Stimulated activated CD4-positive, alpha-beta T cell treated with anti-CD3 and anti-CD28 coated beads, Interleukin-15, amount 100 ng/mL, for 48 hours (primary cell): Measurements from ENCODE around the gene PSRC1.
"Not testable (repeated sequence)": the region's sequence is repeated elsewhere in the genome, so short reads cannot be mapped to it uniquely, and the experiment has no call there.

ENCODE experiments used
- DNase-seq, 2 donors: peaks; one replicate each; pipeline ENCODE4 v3.0.0-alpha.2; 2020; ENCODE audit warnings: low read depth in 2 of 2

Gene PSRC1

GRCh38 chr1:109282952-109283747 is at the start of gene PSRC1:
PSRC1 (minus strand) TSS chr1:109283145.
- DNase-seq = peak; percentile 77 to 83

DNA sequence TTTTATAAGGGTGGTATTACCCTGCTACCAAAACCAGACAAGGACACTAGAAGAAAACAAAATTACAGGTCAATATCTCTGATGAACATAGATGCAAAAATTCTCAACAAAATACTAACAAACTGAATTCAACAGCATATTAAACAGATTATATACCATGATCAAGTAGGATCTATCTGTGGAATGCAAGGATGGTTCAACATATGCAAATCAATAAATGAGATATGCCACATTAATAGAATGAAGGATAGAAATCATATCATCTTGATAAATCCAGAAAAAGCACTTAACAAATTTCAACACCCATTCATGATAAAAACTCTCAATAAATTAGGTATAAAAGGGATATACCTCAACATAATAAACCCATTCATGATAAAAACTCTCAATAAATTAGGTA is 48.2 kb upstream of the PSRC1 start:
- DNase-seq = no peak

- DNase-seq = no peak
These were observed 44.3 kb upstream of the PSRC1 start for GRCh38 chr1:109327285-109327684.

DNA sequence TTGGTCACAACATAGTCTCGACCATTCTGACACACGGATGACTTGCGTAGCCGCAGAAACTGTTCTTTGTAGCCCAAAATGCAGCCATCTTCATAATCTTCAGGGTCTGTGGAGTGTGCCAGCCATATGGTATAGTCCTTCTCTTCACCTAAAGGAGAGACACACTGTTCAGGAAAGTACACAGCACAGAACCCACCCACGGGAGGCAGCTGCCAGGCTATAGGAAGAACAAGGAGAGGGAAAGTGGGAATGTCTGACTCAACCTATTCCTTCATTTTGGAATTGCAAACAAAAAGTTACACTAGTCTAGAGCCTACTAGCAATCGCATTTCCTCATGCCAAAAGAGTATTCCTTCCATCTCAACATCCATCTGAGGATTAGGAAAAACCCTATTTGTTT is 40.0 kb upstream of the PSRC1 start:
- no peak for DNase-seq

GRCh38 chr1:109319114-109319513 is 36.2 kb upstream of the PSRC1 start:
- DNase-seq = no peak

- no peak for DNase-seq
These were observed 33.6 kb upstream of the PSRC1 start for GRCh38 chr1:109316506-109316905.

- no peak for DNase-seq
These were observed 32.3 kb upstream of the PSRC1 start for GRCh38 chr1:109315288-109315687.

DNA sequence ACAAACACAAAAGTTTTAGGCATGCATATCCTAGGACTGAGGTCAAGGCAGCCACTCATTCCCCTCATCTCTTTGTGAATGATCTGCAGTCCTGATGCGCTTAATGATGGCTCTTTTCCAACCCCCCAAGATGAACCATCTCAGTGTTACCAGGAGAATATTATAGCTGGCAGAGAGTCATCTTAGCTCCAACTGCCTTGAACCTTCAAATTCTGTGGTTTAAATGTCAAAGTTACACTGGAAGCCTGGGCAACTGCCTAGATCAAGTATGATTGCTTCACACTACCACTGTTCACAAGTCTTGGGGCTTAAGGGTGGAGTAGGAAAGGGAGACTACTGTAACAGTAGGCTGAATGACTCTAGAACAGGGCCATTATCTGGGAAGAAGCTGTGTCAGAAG is 31.9 kb upstream of the PSRC1 start:
- DNase-seq = no peak

DNA sequence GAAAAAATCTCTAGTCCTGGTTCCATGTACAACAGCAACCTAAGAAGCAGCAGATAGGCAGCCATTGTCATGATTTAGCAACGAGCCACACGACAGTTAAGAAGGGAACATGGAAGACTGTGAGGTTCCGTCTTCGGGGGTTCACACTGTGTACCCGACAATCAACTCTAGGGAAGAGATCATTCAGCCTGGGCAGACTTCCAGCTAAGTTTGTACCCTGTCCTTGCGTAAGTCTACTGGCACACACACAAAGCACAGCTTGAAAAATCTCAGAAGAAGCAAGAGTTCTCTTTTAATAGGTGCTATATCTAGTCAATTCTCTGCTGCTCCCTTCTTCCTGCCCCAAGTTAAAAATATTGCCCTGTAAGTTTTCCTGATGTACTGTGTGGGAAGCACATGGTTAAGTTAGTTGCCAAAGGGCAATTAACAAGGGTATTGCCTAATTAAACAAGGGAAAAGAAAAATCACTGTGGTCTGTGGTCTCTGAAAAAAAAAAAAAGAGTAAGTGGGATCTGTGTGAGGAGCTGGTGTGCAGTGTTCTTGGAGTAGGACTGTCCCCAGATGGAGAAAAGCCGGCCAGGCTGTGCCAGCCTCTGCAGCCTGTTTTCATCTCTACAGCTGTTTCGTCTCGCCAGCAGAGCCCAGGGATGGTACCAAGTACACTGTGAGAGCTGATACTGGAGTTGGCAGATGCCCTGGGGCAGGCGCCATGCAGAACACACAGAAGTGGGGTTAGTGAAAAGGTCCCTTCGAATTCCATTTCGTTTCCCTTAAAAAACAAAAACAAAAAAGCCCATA is 30.2 kb upstream of the PSRC1 start:
- no peak for DNase-seq

DNA sequence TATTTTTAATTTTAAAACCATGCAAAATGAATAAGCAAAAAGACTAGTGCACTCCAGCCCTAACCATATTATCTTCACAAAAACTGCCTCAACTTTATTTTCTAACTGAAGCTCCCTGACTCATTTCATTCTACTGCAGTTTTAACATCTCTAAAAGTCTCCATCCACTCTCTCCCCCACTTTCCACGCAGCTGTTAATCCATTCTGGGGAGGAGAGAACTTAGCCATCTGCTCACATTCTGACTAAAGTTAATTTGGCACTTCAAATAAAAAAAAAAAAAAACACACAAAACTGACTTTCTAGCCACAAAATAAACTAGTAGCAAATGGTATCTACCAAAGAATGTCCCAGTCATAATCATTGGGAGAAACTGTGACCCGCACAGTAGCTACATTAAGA is 29.3 kb upstream of the PSRC1 start:
- no peak for DNase-seq

DNA sequence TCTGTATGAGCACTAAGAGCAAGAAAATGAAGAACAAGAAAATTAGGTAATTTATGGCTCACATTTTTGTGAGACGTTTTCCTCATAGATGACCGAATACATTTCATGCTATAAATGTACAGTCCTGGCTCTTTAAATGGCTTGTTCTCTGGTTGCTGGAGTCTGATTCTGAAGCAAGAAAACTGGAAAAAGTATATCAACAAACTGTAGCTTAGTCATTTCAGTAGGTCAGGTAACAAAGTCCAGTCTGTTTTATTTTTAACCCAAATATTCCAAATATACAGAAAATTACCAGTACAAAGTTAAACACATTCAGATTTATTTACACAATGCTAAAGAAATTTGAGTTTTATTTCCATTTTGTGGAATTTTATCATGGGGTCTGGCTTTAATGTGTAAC is 26.4 kb upstream of the PSRC1 start:
- no peak for DNase-seq

DNA sequence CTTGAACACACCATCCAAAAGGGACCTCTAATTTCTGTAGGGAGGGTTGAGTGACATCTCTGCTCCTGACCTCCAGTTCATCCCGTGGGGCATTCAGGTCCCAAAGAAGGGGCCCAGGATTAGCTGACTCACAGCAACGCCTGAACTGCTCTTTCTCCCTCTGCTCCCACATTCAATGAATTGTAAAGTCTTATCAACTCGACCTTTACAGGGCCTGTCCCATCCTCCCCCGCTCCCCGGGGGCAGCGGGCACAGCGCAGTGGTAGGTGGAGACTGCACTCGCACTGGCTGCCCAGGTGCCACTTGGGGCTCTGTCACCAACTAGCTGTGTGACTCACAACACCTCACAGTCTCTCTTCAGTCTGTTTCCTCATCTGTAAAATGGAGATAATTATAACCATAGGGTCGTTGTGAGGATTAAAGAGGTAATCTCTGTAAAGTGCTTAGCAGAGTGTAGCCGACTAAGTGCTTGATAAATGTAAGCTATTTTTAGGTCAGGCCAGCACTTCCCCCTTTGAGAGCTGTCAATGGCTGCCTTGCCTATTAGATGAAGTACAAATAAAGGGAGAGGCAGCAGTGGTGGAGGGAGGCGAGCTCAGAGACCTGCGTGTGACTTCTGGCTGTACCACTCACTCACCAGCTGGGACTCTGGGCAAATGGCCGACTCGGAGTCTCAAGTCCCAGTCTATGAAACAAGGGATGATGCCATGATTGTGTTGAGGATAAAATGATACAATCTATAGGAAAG is 24.5 kb upstream of the PSRC1 start:
- DNase-seq = no peak

DNA sequence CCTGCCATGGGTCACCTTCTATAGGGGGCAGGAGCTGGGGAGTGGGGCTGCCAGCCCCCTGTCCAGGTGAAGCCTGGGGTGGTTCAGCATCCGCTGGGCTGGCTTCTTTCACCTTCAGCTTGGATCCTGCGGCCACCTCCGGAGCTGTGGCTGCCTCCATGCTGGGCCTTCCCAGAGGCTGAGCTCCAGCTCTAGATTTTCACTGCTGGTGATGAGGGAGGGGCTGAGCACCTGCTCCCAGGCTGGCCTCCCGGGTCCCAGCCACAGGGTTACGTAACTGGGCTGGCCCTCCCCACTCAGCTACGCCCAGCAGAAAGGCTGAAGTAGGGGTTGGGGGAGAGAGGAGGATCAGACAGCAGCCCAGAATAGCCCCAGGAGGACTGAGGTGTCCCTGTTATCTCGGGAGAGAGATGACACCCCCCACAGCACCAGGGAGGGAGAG is 23.9 kb upstream of the PSRC1 start, which contains the start of gene MYBPHL:
Gene MYBPHL (minus strand): TSS at position 180 of the 442 bp plus-strand sequence. CDS start 20 bp downstream, at position 160.
- no peak for DNase-seq

DNA sequence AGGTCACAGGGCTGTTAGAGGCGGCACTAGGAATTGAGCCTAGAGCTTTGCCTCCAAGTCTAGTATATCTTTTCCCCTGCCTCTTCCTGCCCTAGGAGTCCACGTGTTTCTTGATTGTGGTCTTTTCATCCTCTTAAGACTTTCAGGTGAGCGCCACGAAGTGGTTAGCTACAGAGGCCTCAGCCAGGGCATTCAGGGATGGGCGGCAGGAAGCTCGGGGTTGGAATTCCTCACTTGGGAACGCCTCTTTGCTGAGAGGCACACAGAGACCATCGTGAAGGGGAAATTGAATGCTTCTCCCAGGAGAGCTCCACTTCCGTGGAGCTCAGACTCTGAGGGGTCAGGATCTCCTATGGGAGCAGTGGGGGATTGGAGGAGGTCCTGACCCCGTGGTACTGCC is 23.0 kb upstream of the PSRC1 start:
- DNase-seq = not testable (repeated sequence)

GRCh38 chr1:109304226-109304920 is 21.4 kb upstream of the PSRC1 start:
- DNase-seq = no peak

- DNase-seq = no peak
These were observed 18.9 kb upstream of the PSRC1 start for GRCh38 chr1:109301874-109302273.

DNA sequence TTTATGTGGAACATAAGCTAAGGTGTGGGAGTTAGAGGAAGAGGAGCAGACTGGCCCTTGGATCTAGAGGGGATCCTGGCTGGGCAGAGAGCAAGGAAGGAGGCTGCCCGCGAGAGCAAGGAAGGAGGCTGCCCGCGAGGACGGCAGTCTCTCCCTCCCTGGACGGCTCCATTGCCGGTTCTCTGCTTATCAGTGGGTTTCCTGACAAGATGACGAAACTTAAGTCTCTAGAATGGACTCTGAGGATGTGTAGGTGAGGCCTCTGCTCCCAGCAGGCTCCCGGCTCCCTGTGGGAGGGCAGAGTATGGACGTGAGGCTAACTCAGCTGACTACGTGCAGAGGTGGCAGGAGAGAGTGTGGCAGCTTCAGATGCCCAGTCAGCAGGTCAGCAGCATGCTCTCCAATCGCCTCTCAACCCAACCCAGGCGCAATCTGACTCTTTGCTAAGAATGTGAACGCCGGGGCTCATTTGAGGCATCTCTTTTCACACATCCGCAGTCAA is 17.8 kb upstream of the PSRC1 start:
- no peak for DNase-seq

DNA sequence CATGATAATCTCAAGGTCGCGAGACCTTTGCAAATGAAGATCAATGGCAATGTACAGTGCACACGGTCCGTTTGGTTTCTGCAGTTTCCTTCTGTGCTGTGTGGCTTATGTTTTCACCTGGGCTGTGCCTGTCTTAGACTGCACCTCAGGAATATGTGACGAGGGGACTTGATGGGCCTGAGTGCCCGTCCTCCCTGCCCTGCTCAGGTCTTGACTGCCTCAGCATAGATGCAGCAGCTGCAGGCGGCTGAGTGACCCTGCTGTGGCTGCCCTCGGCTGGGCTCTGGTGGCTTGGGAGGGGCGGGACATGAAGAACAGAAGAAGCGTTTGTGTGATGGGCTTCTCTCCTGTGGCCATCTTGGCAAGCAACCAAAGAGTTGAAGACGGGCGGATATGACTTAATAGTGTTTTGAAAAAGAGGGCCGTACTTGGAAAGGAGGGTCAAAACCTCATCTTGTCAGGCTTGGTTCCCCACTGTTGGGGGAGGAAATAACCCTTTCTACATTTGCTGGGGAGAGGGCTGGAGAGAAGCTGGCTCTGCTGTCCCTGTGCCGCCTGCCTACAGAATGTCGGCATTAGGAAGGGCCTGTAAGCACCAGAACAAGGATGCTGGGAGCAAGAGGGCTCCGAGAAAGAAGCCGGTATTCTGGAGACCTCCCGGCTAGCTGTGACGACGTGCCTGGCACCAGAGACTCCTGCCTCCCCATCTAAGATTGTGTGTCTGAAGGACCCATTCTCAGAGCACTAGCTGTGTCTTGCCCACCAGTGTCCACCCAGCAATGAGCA is 16.8 kb upstream of the PSRC1 start:
- DNase-seq = no peak

GRCh38 chr1:109298666-109299557 is 16.0 kb upstream of the PSRC1 start:
- DNase-seq = peak in 1 of 2 donors; percentile 31

GRCh38 chr1:109296782-109297181 is 13.8 kb upstream of the PSRC1 start:
- no peak for DNase-seq
